ENCODE measurements around the gene DLX6.
"Not testable (repeated sequence)": the region's sequence is repeated elsewhere in the genome, so short reads cannot be mapped to it uniquely, and the experiment has no call there.

Gene DLX6

GRCh38 chr7:97025983-97026714 is 20.8 kb downstream of the DLX6 start:
- DNase-seq (ENCODE audit: low spot score): no peak
- no peak for TF ChIP-seq CTCF (conservative IDR thresholded peaks at IDR 0.05; ENCODE audit: low read depth)
- no peak overlapping the region for H3K27ac ChIP-seq
- ChIA-PET POLR2A (ENCODE audit: low non-redundant PET) (no interaction called here), CTCF (interaction anchor here (0.7 kb wide), 1 partner anchor 1049 kb away, joined by 3 read pairs; no protein-coding TSS in a partner anchor)

DNA sequence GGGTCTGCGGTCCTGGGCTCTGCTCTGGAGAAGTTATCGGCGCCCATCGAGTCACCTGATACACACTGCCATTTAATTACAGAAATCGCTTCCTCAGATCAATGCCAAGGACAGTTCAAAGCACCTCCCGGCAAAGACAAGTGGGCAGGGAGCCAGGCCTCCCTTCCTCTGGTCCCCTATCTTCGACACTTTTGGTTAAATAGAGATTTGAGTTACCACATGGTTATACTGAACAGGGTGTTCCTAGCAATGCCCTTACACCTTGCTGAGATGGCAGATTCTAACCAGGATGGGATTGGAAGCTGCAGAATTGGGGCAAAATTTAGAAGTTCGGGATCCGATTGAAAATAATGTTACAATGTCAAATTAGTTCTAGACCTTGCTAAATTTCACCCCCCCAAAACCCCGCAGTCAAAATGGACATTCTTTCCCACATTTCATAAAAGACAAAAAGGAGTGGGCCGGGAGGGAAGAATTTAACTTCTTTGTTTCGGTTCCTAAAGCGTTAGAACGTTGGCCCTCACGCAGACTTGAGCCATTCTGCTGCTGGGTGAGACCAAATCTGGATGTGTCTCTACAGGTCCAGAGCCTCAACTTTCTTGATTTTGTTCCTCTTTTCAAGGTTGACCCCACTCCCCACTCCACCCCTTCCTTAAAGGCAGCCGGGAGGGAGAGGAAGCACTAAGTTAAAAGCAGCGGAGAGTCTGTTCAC is 21.5 kb downstream of the DLX6 start:
- ChIA-PET POLR2A (ENCODE audit: low non-redundant PET) (no interaction called here), CTCF (interaction anchor here (0.6 to 1.9 kb wide), 23 partner anchors 9 to 1111 kb away, joined by 3 to 10 read pairs (median 4); partner anchors contain the start of gene DLX6)
- no peak overlapping the region for H3K27ac ChIP-seq
- DNase-seq (ENCODE audit: low spot score): no peak
- no peak for TF ChIP-seq CTCF (conservative IDR thresholded peaks at IDR 0.05; ENCODE audit: low read depth)

DNA sequence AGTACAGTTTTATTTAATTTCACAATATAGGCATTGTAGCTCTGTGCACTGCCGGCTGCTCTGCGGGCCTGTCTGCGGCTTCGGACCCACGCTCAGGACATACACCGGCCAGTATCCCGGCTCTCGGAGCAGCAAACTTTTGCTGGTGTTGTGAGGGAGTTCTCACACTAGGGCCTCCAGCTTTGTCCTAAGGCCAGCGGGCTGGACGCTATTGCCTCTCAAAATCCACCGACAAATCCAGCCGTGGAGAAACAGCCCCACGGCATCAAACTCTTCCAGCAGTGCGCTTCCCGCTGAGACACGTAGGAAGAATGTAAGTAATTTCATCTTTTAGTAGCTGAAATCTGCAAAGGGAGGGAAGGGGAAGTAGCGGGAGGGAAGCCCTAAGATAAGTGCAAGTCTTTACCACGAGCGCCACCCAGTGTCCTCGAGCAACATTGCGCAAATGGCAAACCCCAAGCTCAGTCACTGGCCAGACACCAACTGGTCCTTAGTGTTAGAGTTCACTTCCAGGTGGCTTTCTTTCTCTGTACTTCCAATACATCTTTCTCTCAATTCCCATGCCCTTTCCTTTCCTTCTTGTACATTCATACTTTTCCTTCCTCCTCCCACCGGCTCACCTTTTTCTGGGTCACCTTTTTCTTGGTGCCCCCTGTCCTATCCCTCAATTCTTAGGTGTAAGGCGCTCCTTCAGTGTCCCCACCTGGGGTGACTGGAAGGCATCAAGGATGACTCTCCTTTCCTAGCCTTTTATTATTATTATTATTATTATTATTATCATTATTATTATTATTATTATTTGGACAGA is 22.3 kb downstream of the DLX6 start:
- ChIA-PET CTCF (interaction anchor here (0.5 to 1.9 kb wide), 30 partner anchors 10 to 1112 kb away, joined by 3 to 10 read pairs (median 3); partner anchors contain the start of genes DLX6 and SEM1), POLR2A (ENCODE audit: low non-redundant PET) (no interaction called here)
- peak; percentile 88 for TF ChIP-seq CTCF (conservative IDR thresholded peaks at IDR 0.05; ENCODE audit: low read depth)
- H3K27ac ChIP-seq: no peak overlapping the region
- peak; percentile 72 for DNase-seq (ENCODE audit: low spot score)

DNA sequence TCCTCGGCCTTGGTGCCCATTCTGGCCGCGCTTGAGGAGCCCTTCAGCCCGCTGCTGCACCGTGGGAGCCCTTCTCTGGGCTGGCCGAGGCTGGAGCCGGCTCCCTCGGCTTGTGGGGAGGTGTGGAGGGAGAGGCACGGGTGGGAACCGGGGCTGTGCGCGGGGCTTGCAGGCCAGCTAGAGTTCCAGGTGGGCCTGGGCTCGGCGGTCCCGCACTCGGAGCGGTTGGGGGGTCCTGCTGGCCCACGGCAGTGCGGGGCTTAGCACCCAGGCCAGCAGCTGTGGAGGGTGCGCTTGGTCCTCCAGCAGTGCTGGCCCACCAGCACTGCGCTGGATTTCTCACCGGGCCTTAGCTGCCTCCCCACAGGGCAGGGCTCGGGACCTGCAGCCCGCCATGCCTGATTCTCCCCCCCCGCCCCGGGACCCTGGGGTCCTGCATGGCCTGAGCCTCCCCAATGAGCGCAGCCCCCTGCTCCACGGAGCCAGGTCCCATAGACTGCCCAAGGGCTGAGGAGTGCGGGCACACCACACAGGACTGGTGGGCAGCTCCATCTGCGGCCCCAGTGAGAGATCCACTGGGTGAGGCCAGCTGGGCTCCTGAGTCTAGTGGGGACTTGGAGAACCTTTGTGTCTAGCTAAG is 29.0 kb downstream of the DLX6 start:
- DNase-seq (ENCODE audit: low spot score); POLR2A ChIA-PET (ENCODE audit: low non-redundant PET); H3K27ac ChIP-seq; CTCF ChIA-PET: not testable (repeated sequence)

DNA sequence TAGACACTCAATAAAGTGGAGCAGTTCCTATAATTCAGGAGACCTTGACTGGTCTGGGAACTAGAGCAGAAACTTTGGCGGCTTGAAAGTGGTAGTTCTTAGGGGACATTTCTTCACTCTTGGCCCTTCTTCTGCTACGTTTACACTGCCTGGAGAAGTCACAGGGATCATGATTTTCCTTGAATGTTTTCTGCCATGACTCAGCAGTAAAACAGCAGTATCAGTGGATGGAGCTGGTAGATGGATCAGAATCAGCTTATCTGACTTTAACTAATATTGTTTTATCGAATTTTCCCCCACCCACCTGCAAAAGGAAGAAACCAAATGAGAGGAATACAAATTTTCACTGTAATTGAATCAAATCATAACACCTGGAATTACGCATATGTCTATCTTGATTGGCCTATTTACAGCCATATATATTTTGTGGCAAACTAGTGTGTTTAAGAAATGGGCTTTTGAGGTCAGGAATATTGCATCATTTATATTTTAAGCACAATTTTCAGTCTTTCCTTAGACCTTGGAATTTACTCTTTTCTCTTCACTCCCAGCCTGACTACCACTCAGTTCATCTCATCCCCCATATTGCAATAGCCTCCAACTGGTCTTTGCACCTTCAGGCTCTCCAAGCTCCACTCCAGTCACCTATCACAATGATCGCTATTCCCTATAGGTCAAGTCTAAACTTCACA is 34.2 kb downstream of the DLX6 start:
- CTCF ChIA-PET: interaction anchor here (0.6 kb wide), 2 partner anchors 92 to 1309 kb away, joined by 4 read pairs; no protein-coding TSS in a partner anchor
- no peak overlapping the region for H3K27ac ChIP-seq
- TF ChIP-seq CTCF (conservative IDR thresholded peaks at IDR 0.05; ENCODE audit: low read depth): no peak
- no peak for DNase-seq (ENCODE audit: low spot score)
- POLR2A ChIA-PET (ENCODE audit: low non-redundant PET): no interaction called here

DNA sequence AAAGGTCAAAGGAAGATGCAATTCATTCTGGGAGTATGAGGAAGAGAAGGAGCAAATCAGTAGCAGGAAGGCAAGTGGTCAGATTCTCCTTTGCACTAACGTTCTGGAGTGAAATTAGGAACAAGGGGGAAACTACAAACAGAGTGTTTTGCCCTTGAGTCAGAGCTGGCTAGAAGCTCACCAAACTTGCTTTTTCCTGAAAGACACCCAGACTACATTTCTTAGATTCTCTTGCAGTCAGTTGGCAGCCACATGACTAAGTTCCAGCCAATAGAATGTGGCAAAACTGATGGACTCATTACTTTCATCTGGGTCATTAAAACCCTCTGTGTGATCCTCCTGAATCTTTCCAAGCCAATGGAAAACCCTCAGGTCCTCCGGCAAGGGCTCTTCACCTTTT is 37.9 kb downstream of the DLX6 start:
- H3K27ac ChIP-seq: no peak overlapping the region
- POLR2A ChIA-PET (ENCODE audit: low non-redundant PET): no interaction called here
- no peak for TF ChIP-seq CTCF (conservative IDR thresholded peaks at IDR 0.05; ENCODE audit: low read depth)
- peak; percentile 25 for DNase-seq (ENCODE audit: low spot score)
- CTCF ChIA-PET: interaction anchor here (0.5 kb wide), 1 partner anchor 75 kb away, joined by 3 read pairs; no protein-coding TSS in a partner anchor

Data from RWPE1 (cell line).